Endothelial cell of umbilical vein (primary cell): ENCODE results near the gene LAMB4. TPM values are rescaled to one million over a fixed set of nuclear protein-coding genes. Genes with fewer than 3 reads are reported as not detected.

Experiments used
- BruUV-seq: library from RNA; stranded (reverse); fragments of 400-500 nt; replicated peaks from 2 replicates; lab custom pipeline; 2021; lab: Mats Ljungman, UMichigan
- CTCF ChIA-PET: fragments of 300-600, 350-600 bp; sonication (Branson Sonifier 250); formaldehyde crosslinking; loops from one replicate; lab custom pipeline; 2021; ENCODE audit warnings: antibody characterized with exemption, inconsistent platforms; lab: Charles Lee
- POLR2A ChIA-PET: fragments of 300-600, 350-600 bp; sonication (Branson Sonifier 250); formaldehyde crosslinking; loops from one replicate; lab custom pipeline; 2021; ENCODE audit warnings: antibody characterized with exemption, inconsistent platforms; lab: Charles Lee
- DNase-seq: peaks from one replicate; pipeline ENCODE4 v3.0.0-alpha.2; 2011; ENCODE audit warnings: low read depth, low spot score
- FAIRE-seq: peaks from 2 replicates; lab custom pipeline; 2011; peaks lifted over from hg19 to GRCh38; lab: Jason Lieb, UNC
- H2AFZ ChIP-seq: 2 replicates; pipeline ENCODE4 v1.6.0; 2012; ENCODE audit warnings: low read depth, low read length, control low read depth, inconsistent platforms
- H3K27ac ChIP-seq: 2 replicates; pipeline ENCODE4 v1.5.1; 2011; ENCODE audit warnings: low read depth, mild to moderate bottlenecking, control low read depth, low read length, moderate library complexity; ENCODE audit not compliant: insufficient read depth
- H3K27me3 ChIP-seq, 2 experiments: 2 replicates each; pipeline versions ENCODE4 v1.6.0 to v1.6.1; 2011; ENCODE audit warnings: low read length in 2 of 2, mixed read lengths in 1 of 2; ENCODE audit not compliant: control insufficient read depth in 2 of 2, insufficient read depth in 2 of 2
- H3K36me3 ChIP-seq, 2 experiments: 2 replicates in 1 of 2; 3 replicates in 1 of 2; pipeline ENCODE4 v1.5.1; 2011; ENCODE audit warnings: low read length in 2 of 2, mild to moderate bottlenecking in 1 of 2, moderate library complexity in 1 of 2; ENCODE audit not compliant: control insufficient read depth in 2 of 2, insufficient read depth in 2 of 2; ENCODE audit errors: extremely low read depth in 1 of 2
- H3K4me1 ChIP-seq: 3 replicates; pipeline ENCODE4 v1.5.1; 2011; ENCODE audit warnings: mild to moderate bottlenecking, low read length; ENCODE audit not compliant: control insufficient read depth, insufficient read depth; ENCODE audit errors: extremely low read depth
- H3K4me2 ChIP-seq: 2 replicates; pipeline ENCODE4 v1.6.1; 2011; ENCODE audit warnings: low read length, control low read depth, mixed read lengths; ENCODE audit not compliant: insufficient read depth
- H3K4me3 ChIP-seq, 3 experiments: fragments of 200-600 bp in 1 of 3; sonication (generic), shearing (Covaris generic) in 1 of 3; replicated peaks in 1 of 3; 2 replicates each; pipeline ENCODE4 v1.5.1; 2011 to 2016; ENCODE audit warnings: control low read depth in 3 of 3, low read length in 3 of 3, mild to moderate bottlenecking in 2 of 3, inconsistent platforms in 1 of 3, low read depth in 1 of 3, moderate library complexity in 1 of 3; ENCODE audit not compliant: insufficient read depth in 1 of 3
- H3K79me2 ChIP-seq: 2 replicates; pipeline ENCODE4 v1.6.0; 2012; ENCODE audit warnings: low read length, inconsistent platforms; ENCODE audit not compliant: control insufficient read depth, insufficient read depth
- H3K9ac ChIP-seq: replicated peaks from 2 replicates; pipeline ENCODE3; 2011; ENCODE audit warnings: low read length, control low read depth; ENCODE audit not compliant: insufficient read depth; ENCODE audit errors: extremely low read depth
- H3K9me1 ChIP-seq: replicated peaks from 3 replicates; pipeline ENCODE4 v1.6.0; 2011; ENCODE audit warnings: mild to moderate bottlenecking, low read length; ENCODE audit not compliant: control insufficient read depth, insufficient read depth; ENCODE audit errors: extremely low read depth
- H3K9me3 ChIP-seq: replicated peaks from 2 replicates; pipeline ENCODE4 v1.5.1; 2012; ENCODE audit warnings: low read length, inconsistent platforms; ENCODE audit not compliant: control insufficient read depth, insufficient read depth
- H4K20me1 ChIP-seq: replicated peaks from 2 replicates; pipeline ENCODE3; 2011; ENCODE audit warnings: mild to moderate bottlenecking, low read length; ENCODE audit not compliant: control insufficient read depth, insufficient read depth; ENCODE audit errors: extremely low read depth
- CTCF ChIP-seq, 2 donors: IDR thresholded peaks; 1 replicate in 1 of 2; 2 replicates in 1 of 2; pipeline ENCODE4 v1.5.1; 2011; ENCODE audit warnings: low read length in 2 of 2, mild to moderate bottlenecking in 2 of 2, moderate library complexity in 2 of 2, control low read depth in 1 of 2, inconsistent platforms in 1 of 2, low read depth in 1 of 2; ENCODE audit not compliant: insufficient read depth in 1 of 2; ENCODE audit errors: extremely low read depth in 1 of 2
- EZH2 ChIP-seq: IDR thresholded peaks from 2 replicates; pipeline ENCODE4 v1.6.1; 2012; ENCODE audit warnings: borderline replicate concordance, low read depth, mild to moderate bottlenecking, moderate library complexity, low read length, inconsistent platforms; ENCODE audit not compliant: severe bottlenecking
- FOS ChIP-seq: IDR thresholded peaks from 2 replicates; pipeline ENCODE4 v1.6.1; 2011; ENCODE audit warnings: mild to moderate bottlenecking, low read length, moderate library complexity, borderline replicate concordance; ENCODE audit not compliant: insufficient read depth
- GATA2 ChIP-seq: IDR thresholded peaks from 2 replicates; pipeline ENCODE4 v1.7.0; 2011; ENCODE audit warnings: low read depth, mild to moderate bottlenecking, moderate library complexity, mixed read lengths, low read length; ENCODE audit not compliant: insufficient read length, insufficient read depth
- JUN ChIP-seq: IDR thresholded peaks from 2 replicates; pipeline ENCODE4 v1.6.1; 2011; ENCODE audit warnings: borderline replicate concordance, low read depth; ENCODE audit not compliant: insufficient read length, insufficient read depth
- MAX ChIP-seq: IDR thresholded peaks from 2 replicates; pipeline ENCODE4 v1.6.1; 2011; ENCODE audit not compliant: insufficient read depth, insufficient read length
- MYC ChIP-seq: IDR thresholded peaks from one replicate; pipeline ENCODE4 v1.6.1; 2011; ENCODE audit warnings: mild to moderate bottlenecking, low read depth, low read length
- POLR2A ChIP-seq: IDR thresholded peaks from 2 replicates; pipeline ENCODE4 v1.6.1; 2012; ENCODE audit warnings: low read depth, mild to moderate bottlenecking, control low read depth, low read length
- POLR2AphosphoS5 ChIP-seq: IDR thresholded peaks from 2 replicates; pipeline ENCODE4 v1.6.1; 2012; ENCODE audit warnings: low read depth, mild to moderate bottlenecking, control low read depth, low read length, moderate library complexity; ENCODE audit not compliant: insufficient read depth
- dilution Hi-C: fragments of 300-500 bp; cut with MboI; formaldehyde crosslinking; loops from one replicate; pipeline ENCODE4 v1.15.0; 2019; ENCODE audit warnings: low sequenced_read_pairs; ENCODE audit not compliant: extremely low pct_ligation_motif_present
- intact Hi-C: fragments of 100-400 bp; cut with micrococcal nuclease; formaldehyde crosslinking; loops from one replicate; pipeline ENCODE4 v1.10.0; 2022
- polyA plus RNA-seq, 4 experiments: library from polyadenylated mRNA; depleted of rRNA in 3 of 4; stranded (reverse) in 3 of 4; unstranded in 1 of 4; fragments of >200 nt; gene quantifications; 2 replicates each; pipeline versions ENCODE4 v1.2.1 to v1.2.3, GENCODE V29; 2011 to 2012; ENCODE audit warnings: missing spikeins in 1 of 4
- total RNA-seq: library from RNA; stranded (reverse); gene quantifications from 2 replicates; pipeline ENCODE4 v1.2.3, GENCODE V29; 2021

LAMB4 gene
- total and polyA plus RNA-seq, 2 donors (not counting 3 experiments of a cell fraction or from before 2014, with no cell fraction given) = 0.15 to 0.20 TPM

DNA sequence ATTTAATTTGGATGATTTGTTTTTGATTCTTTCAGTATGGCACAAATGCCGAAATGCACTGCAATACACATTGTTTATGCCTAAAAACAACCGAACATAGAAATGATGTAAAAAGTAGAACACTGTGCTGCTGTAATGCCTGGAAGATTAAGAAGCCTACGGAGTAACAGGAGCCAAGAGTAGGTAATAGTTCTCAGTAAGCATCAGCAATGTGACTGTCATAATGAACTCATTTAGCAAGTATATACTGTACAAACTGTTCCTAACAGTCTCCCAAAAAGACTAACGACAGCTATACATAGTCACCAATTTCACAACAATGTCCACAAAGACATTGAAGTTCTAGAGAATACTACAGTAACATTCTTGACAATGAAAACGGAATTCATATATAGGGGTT is 19.0 kb upstream of the LAMB4 start:
- no peaks in the 10 kb centered on the region for H3K4me1 ChIP-seq
- intact Hi-C loops (loop anchor here (5.0 kb wide), 1 partner anchor 407 kb away; the partner anchor contains the start of gene CBLL1), dilution Hi-C loops (loop anchor here (5.0 kb wide), 1 partner anchor 147 kb away; the partner anchor contains the start of gene LAMB1)
- BruUV-seq = no TSS peak
- no peaks in the 10 kb centered on the region for H3K27me3 ChIP-seq
- H3K4me2 ChIP-seq = no peak overlapping the region
- no peak overlapping the region for H2AFZ ChIP-seq
- no peaks in the 10 kb centered on the region for H3K9me1 ChIP-seq
- peaks cover 0 to 4% of the 10 kb centered on the region in 2 experiments for H3K36me3 ChIP-seq
- no peaks in the 10 kb centered on the region for H3K9me3 ChIP-seq
- ChIA-PET POLR2A (no interaction called here), CTCF (interaction anchor here (1.1 kb wide), 1 partner anchor 39 kb away, joined by 3 read pairs; no protein-coding TSS in a partner anchor)
- FAIRE-seq (no peak), DNase-seq (no peak)
- H3K9ac ChIP-seq = no peak overlapping the region
- no peak overlapping the region for H3K4me3 ChIP-seq
- no peaks in the 10 kb centered on the region for H3K79me2 ChIP-seq
- no peak overlapping the region for H3K27ac ChIP-seq
- TF ChIP-seq MYC (no peak), CTCF (IDR thresholded peaks at IDR 0.05; ENCODE audit: extremely low read depth in 1 of 2, insufficient read depth in 1 of 2, low read depth in 1 of 2, low read length in 2 of 2) (no peak), POLR2A (no peak)
- no peaks in the 10 kb centered on the region for H4K20me1 ChIP-seq

DNA sequence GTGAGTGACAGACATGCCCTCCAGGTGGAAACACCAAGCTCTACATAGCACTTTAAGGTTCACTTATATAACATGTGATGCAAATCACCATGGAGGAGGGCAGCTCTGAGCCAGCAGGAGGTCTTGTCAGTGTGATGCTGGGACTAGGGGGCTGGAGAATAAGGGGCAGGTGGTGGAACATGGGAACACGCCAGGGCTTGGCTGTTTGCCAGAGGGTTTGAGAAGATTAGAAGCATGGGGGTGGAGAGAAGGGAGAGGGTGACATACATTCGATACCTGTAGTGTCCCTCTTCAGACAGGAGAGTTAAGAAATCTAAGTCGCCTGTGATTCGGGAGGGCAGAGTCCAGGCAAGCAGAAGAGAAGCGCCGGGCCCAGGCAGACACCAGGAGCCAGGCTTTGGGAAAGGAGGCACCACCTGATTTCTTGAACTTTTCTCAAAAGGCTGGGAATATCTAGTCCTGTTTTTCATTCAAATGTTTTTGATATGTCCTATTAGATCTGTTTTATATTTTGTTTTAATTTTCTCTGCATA is 16.9 kb upstream of the LAMB4 start:
- no peak for DNase-seq
- dilution Hi-C loops = loop anchor here (5.0 kb wide), 1 partner anchor 145 kb away; the partner anchor contains the start of gene LAMB1
- H3K79me2 ChIP-seq = no peaks in the 10 kb centered on the region
- ChIA-PET POLR2A (no interaction called here), CTCF (interaction anchor here (1.3 to 3.9 kb wide), 10 partner anchors 34 to 404 kb away, joined by 3 to 47 read pairs (median 18); partner anchors contain the start of genes CBLL1 and LAMB1)
- no peaks in the 10 kb centered on the region for H3K9me3 ChIP-seq
- BruUV-seq = no TSS peak
- intact Hi-C loops = loop anchor here (2.0 to 5.0 kb wide), 2 partner anchors 206 to 405 kb away; partner anchors contain the start of gene CBLL1
- no peaks in the 10 kb centered on the region for H4K20me1 ChIP-seq
- H3K27ac ChIP-seq = no peak overlapping the region
- TF ChIP-seq MYC (no peak), POLR2AphosphoS5 (no peak), FOS (no peak), CTCF (IDR thresholded peaks at IDR 0.05; ENCODE audit: extremely low read depth in 1 of 2, insufficient read depth in 1 of 2, low read depth in 1 of 2, low read length in 2 of 2) (no peak), POLR2A (no peak), EZH2 (no peak), JUN (no peak), MAX (no peak), GATA2 (no peak)
- H3K9ac ChIP-seq = no peak overlapping the region
- no peaks in the 10 kb centered on the region for H3K27me3 ChIP-seq
- FAIRE-seq = no peak
- no peaks in the 10 kb centered on the region for H3K9me1 ChIP-seq
- H3K36me3 ChIP-seq = peaks cover 0 to 4% of the 10 kb centered on the region in 2 experiments
- H3K4me3 ChIP-seq = no peak overlapping the region
- no peak overlapping the region for H3K4me2 ChIP-seq
- H2AFZ ChIP-seq = no peak overlapping the region
- no peaks in the 10 kb centered on the region for H3K4me1 ChIP-seq
